GM21390 (cell line): Measurements from ENCODE around the gene GPR132.

Experiments used
- ATAC-seq: cut with Tn5 transposase; IDR thresholded peaks from one replicate; pipeline ENCODE4 v1.9.1; 2021; ENCODE audit not compliant: unreplicated experiment

Gene GPR132

DNA sequence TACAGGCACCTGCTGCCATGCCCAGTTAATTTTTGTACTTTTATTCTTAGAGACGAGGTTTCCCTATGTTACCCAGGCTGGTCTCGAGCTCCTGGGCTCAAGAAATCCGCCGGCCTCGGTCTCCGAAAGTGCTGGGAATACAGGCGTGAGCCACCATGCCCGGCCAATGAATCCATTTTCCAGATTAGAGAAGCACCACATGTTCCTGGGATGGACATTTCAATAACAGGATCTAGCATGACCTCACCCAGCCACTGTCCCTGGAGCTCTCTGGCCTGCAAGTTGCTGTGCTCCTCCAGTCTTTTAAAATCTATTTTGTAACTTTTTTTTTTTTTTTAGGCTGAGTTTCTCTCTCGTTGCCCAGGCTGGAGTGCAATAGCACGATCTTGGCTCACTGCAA is 2.2 kb downstream of the GPR132 start:
- ATAC-seq, result no peak

DNA sequence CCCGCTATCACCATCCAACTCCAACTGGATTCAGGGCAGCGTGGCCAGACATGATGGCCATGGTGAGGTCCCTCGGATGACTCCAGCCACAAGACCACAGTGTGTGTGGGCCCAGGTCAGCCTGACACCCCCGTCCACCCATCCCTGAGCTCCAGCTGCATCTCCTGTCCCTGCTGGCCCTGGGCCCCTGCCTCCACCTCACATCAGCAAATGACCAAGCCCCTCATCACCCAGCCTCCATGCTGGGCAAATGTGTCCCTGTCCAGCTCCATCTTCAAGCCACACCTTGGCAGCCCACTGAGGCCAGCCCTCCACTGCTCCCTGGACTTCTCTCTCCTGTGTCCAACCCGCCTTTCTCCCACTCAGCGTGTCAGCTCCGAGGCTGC is 3.2 kb downstream of the GPR132 start:
- ATAC-seq, result no peak

DNA sequence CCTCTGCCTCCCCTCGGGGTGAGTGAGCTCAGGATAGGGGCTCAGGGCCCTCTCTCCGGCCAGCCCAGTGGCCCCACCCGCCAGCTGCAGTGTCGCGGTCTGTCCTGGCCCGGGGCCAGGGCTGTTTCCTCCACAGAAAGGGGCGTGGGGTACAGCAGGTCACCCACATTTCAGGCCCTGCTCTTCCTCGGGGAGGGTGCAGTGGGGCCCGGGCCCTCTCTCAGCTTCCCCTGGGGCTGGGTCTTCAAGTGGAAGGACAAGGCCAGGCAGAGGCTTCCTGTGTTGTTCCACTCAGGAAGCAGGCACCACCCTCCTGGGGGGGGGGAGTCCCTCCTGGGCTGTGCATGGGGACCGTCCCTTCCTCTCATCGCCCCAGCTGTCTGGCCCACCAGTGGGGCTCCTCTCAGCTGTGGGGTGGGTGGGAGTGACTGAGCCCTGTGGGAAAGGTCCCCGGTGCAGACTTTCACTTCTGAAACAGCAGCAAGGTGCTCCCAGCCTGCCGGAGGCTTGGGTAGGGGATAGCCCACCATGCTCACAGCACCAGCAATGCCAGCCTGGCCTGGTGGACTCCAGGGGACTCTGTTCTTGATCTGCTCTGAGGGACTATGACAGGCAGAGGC is 3.7 kb downstream of the GPR132 start:
- ATAC-seq, result no peak

DNA sequence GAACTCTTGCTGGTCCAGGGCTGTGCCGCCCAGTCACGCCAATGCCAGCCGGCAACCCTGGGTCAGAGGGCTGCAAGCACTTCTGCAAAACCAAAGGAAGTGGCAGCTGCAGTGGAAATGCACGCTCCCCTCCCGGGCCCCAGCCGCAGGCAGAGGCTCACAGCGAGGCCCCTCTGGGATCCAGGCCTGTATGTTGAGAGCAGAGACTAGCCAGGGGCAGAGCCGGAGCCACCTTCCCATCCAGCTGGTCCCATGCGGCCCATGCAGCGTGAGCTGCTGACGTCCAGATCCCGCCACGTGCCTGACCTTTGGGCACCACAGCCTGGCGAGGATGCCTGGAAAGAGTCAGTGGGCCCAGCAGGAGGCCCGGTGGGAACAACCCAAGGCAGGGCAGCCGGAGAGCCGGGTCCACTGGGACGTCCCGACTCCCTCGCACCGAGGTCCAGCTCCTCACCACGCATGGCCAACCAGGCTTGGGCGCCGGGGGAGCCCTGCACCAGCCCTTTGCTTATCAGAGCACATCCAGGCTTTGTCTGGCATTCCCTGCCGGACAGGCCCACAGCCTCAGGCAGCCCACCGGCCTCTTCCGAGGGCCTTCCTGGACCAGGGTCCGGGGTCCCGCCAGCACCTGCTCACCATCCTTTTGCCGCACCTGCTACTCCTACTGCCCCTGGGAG is 4.3 kb downstream of the GPR132 start:
- ATAC-seq, result no peak

DNA sequence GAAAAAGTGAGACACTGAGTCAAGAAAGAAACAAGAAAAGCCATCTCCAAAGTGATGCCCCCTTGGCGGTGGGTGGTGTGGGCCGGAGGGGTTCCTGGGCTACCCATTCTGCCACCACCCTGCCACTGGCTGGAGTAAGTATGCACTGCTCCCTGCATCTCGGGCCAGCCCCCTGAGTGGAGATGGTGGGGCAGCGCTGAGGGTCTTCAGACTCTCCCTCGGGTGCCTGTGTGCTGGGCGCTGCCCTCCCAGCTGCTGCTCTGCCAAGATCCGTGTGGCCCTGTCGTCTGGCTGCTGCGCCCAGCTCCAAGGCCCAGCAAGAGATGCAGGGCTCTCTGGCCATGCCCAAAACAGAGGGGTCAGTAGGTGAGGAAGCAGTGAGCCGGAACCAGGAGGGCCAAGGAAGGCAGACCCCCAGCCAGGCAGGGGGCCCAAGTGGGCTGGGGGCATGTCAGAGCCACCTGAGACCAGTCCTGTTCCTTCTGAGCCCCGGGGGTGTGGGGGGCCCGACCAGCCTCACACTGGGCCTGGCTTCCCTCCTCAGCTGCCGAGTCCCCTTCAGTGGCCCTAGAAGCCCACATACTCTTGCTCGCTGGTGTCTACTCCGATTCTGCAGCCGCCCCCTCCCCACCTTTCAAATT is 5.2 kb downstream of the GPR132 start:
- ATAC-seq, result no peak

DNA sequence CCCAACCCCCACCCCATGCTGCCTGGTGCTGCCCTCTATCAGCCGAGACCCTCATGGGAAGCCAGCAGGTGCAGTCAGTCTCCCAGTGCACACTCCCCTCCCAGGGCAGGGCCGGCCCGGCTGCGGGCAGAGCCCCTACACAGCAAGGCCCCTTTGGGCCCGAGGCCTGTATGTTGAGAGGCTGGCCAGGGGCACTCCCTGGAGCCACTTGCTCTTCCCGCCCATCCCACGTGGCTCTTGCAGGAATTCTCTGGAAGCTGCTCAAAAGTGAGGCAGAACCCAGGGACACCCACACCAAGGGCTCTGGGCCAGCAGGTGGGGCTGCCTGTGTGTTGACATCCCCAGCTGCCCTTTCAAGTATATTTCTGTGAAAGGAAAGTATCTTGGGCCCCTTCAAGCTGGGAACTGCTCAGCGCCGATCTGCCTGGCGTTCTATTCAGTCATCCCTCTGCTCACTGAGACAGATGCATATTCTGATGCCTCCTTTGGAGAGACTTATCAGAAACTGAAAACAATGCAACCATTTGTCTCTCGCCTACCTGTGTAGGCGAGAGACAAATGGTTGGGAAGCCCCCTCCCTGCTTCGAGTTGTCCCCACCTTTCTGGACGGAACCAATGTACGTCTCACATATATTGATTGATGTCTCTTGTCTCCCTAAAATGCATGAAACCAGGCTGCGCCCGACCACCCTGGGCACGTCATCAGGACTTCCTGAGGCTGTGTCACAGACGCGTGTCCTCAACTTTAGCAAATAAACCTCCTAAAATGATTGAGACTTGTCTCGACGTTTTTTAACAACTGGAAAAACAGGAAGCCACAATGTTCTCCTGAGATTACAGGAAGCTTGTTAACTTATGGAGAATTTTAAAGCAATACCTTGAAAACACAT is 6.0 kb downstream of the GPR132 start:
- no peak for ATAC-seq

DNA sequence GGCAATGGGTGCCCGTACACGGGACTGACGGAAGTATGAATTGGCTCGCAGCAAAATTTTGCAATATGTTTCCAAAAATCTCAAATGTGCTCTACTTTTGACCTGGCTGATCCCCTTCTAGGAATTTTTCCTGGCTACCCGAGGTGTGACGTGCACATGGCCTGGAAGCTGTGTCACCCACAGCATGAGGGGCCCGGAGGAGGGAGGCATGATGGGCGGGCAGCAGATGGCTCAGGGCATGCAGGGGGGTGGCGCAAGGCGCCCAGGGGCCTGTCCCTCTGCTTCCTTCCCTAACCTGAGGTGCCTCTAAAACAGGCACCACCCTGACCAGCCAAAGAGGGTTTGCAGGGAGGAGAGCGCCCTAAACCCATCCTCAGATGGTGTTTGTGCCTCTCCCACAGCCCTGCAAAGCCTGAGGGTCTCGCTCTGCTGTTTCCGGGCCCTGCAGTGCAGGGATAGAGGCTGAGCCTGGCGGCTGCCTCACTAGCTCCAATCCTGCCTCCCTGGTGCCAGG is 6.7 kb downstream of the GPR132 start:
- ATAC-seq, result no peak

DNA sequence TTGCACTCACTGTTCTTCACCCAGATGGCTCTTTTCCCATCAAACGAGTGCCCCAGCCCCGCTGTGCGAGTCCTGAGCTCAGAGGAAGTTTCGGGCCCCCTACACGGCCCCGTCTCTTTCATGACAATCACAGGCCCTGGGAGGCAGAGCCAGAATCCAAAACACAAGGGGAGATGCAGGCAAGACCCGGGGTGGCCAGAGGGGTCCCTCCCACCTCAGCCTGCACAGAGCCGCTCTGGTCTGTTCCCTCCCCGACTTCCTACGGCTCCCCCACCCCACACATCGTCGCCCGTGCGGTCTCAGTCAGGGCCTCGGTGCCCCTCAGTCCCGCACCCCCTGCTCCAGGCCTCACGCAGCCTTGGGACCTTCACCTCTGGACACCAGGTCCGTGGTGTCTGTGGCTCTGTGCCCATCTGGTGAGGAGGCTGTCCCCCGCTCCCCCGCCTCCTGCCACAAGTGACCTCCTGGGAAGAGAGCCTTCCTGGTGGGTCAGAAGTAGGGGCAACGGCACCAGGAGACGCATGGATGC is 8.9 kb downstream of the GPR132 start:
- ATAC-seq, result no peak

DNA sequence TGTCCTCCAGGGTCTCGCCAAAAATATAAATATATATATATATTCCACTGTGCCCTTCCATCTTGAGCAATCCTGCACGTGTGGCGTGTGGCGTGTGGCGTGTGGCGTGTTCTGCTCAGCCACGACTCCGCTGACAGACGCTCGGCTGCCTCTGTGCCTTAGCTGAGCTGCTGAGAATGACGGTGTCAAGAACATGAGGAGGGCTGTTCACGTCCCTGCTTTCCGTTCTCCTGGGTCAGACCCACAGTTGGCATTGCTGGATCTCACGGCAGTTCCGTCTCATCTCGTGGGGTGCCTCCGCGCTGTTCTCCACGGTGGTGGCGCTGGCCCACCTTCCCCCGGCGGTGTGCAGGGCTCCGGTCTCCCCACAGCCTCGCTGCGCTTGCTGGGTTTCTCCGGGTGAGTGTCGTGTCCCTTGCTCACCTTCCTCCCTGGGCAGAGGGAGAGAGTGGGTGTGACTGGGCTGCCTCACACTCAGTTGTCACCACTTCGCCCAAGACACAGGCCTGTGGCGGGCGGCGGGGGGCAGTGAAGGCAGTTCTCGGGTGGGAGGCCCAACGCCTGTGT is 9.4 kb downstream of the GPR132 start:
- no peak for ATAC-seq

DNA sequence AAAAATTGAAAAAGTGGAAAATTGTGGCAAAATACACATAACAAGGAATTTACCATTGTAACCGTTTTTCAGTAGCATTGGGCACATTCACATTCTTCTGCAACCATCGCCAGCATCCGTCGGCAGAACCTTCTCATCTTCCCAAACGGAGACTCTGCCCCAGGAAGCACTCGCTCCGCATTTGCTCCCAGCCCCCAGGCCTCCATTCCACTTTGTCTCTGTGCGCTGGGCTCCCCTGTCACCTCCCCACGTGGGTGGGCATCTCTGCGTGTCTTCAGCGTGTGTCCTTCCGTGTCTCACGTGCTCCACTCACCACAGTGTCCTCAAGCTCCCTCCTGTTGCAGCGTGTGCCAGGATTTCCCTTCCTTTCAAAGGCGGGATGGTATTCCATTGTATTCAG is 9.9 kb downstream of the GPR132 start:
- ATAC-seq, result no peak

DNA sequence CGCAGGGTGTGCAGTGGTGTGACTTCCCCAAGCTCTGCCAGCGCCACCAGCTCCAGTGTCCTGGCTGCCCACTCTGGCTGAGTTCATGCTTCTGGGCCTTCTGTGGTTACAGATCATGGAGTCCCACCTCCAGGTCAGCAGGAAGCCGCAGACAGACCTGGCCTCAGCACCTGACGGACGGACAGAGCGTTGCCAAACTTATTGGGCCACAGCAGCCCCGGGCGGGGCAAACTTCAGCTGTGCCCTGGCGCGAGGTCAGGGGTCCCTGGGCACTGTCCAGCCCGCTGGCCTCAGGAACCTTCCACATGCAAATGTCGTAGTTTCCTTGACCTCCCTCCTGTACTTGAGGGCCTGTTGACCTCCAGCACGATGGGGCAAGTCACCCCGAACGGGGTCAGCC is 11.2 kb downstream of the GPR132 start:
- no peak for ATAC-seq

DNA sequence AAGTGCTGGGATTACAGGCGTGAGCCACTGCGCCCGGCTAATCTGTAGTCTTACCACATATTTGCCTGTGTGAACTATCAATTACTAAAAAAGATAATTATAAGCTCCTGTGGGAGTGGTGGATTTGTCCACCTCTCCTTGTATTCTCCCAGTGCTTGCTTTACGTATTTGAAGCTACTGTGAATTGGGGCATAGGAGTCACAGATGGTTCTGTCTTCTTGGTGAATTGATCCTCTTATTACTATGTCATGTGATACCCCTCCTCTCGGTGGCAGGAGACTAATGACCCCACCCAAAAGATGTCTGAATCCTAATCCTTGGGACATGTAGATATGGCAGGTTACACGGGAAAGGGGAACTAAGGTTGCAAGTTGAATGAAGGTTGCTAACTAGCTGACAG is 11.8 kb downstream of the GPR132 start:
- no peak for ATAC-seq

DNA sequence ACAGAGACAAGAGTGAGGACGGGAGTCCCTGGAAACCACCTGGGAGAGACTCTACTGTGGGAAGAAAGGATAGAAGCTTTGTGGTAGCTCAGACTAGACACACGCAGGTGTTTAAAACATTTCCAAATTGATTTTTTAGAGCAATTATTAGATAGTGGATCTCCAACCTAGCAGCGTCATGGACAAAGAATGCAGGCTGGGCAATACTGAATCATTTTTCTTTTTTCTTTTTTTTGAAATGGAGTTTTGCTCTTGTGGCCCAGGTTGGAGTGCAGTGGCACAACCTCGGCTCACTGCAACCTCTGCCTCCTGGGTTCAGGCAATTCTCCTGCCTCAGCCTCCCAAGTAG is 13.1 kb downstream of the GPR132 start:
- no peak for ATAC-seq

DNA sequence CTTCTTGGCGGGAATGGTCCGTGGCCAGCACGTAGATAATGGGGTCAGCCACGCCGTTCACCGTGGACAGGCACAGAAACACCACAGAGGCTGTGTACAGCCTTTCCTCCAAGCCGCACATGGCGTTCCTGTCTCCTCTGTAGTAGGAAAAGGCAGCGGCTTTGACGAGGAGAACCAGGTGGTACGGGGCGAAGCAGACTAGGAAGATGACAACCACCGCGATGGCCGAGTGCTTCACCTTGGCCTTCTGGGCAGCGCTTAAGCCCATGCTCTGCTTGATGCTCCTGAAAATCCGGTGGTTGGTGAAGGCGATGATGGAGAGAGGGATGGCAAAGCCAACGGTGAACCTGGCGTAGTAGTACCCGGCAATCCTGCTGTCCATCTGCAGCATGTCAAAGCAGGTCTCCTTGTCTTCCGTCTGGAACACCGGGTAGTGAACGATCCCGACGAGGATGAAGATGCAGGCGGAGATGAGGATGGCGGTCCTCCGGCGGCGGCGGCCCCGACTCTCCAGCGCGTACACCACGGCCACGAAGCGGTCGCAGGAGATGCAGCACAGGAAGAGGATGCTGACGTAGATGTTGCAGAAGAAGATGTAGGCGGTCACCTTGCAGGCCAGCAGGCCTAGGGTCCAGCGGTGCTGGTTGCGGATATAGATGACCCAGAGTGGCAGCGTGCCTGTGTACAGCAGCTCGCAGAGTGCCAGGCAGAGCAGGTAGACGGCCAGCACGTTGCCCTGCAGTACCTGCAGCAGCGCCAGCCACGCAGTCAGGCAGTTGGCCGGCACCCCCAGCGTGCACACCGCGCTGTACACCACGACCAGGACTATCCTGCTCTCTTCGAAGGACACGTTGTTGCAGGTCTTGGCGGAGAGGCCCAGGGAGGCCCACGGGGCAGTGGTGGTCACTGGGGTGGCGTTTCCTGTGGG is 13.8 kb downstream of the GPR132 start:
- ATAC-seq, result no peak

DNA sequence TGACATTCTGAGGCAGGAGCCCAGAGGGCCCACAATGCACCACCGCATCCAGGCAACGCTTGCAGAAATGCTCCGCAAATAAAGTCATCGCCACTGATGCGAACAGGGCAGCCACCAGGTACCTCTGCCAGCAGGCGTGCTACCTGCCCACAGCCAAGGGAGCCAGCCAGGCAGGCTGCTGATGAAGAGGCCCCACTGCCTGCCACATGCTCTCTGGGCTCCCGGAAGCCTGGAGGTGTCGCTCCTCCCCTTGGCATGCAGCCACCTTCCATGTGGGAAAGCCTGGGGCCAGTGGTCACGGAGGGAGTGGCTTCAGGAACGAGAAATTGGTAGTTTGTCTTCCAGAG is 14.7 kb downstream of the GPR132 start:
- no peak for ATAC-seq

DNA sequence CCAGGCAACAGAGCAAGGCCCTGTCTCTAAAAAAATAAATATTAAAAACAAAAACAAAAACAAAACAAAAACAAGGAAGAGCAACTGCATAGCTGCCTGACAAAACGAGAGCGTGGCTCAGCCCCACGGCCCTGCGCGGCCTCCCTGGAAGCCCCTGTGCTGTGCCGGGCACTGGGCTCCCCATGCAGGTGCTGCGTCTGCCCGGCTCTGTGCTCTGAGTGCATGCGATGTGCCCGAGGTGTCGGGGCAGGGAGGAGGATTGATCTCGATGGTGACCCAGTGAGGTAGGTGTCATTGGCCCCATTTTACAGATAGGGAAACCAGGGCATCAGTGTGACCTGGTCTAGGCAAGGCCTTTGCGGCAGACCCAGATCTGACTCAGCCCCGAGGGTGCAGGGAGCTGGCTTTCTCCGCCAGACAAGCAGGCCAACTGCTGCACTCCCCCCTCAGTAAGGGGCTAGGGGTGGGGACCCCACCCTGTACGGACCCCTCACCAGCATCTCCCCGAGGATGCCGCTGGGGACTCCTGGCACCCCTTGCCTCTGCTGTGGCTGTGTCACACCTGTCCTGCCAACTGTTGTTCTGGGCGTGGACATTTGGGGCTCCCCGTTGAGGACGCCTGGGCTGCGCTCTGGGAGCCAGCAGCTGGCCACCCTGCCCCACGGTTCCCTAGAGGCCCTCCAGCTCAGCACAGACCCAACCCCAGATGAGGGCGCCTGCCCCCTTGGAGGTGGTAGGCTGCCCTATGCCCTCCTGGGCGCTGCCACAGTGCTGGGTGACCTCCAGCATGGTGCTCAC is 15.3 kb downstream of the GPR132 start:
- no peak for ATAC-seq

DNA sequence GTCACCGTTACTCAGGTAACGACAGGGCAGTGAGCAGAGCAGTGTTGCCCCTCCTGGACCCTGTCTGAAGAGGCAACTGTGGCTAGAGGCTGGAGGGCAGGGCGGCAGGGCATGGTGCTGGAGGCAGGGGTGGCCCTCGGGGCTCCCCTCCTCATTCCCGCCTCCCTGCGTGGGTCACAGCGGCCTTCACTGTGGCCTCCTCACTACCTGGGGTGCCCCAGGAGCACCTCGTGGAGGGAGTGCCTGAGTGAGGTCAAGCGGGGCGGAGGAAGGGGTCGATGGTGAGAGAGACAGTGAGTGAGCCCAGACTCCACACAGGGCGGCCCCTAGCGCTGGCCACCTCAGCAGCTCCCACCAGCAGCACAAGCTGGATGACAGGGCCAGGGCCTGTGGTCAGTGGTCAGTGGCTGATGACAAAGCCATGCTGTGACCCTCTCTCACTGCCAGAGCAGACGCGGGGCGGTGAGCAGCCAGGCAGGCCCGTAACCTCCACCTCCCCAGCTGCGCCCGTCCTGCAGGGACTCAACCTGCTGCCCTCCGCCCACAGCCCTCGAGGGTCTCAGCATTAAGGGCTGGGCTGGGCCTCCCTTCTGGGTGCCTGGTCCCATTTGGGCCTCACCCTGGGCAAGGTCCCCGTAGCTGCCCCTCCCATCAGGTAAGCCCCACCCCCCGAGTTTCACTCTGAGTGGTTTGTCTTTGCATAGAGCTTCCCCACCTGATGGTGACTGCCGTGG is 17.8 kb downstream of the GPR132 start:
- ATAC-seq, result no peak

DNA sequence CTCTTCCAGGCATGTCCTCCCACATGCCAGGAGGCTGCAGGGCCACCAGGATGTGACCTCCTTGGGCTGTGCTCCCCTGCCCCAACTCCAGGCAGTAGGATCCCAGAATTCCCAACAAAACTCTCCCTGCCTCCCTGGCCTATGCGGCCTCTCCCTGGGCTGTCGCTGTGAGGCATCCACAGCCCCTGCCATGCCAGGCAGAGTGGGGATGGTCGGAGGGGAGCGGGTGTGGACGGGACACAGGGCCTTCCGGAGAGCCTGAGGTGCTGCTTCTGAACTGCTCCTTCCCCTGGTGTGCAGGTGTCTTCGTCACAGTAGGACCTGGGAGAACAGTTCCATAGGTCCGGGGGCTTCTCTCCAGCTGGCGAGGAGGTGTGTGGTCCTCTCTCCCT is 18.3 kb downstream of the GPR132 start:
- ATAC-seq, result no peak
